Kidney (tissue), 14 donors: Measurements from ENCODE around the gene FZD10. TPM values are rescaled to one million over a fixed set of nuclear protein-coding genes. Genes with fewer than 3 reads are reported as not detected.

Source experiments
- DNase-seq, 5 donors: peaks; one replicate each; pipeline ENCODE4 v3.0.0-alpha.2; 2013 to 2020
- FAIRE-seq: peaks from 2 replicates; lab custom pipeline; 2012; peaks lifted over from hg19 to GRCh38; lab: Jason Lieb, UNC
- H3K27ac ChIP-seq, 2 donors: one replicate each; pipeline ENCODE4 v1.7.0; 2013; ENCODE audit warnings: low read depth in 2 of 2, low read length in 2 of 2, inconsistent platforms in 1 of 2
- H3K27me3 ChIP-seq: one replicate; pipeline ENCODE4 v1.7.1; 2013; ENCODE audit warnings: low read length, inconsistent platforms; ENCODE audit not compliant: control insufficient read depth, insufficient read depth
- H3K36me3 ChIP-seq, 3 donors: one replicate each; pipeline versions ENCODE4 v1.7.0 to v1.7.1; 2013; ENCODE audit warnings: low read length in 3 of 3, control low read depth in 1 of 3, inconsistent platforms in 1 of 3; ENCODE audit not compliant: insufficient read depth in 3 of 3, control insufficient read depth in 2 of 3
- H3K4me1 ChIP-seq, 3 donors: one replicate each; pipeline versions ENCODE4 v1.7.0 to v1.7.1; 2013; ENCODE audit warnings: low read length in 3 of 3, inconsistent platforms in 1 of 3, low read depth in 1 of 3; ENCODE audit not compliant: control insufficient read depth in 2 of 3, insufficient read depth in 2 of 3
- H3K4me3 ChIP-seq, 3 donors: one replicate each; pipeline versions ENCODE4 v1.7.0 to v1.8.1; 2013; ENCODE audit warnings: low read length in 3 of 3, control low read depth in 1 of 3, inconsistent platforms in 1 of 3
- H3K9ac ChIP-seq, 3 donors: one replicate each; pipeline versions ENCODE4 v1.7.0 to v1.7.1; 2013; ENCODE audit warnings: low read length in 3 of 3, control low read depth in 1 of 3, inconsistent platforms in 1 of 3
- H3K9me3 ChIP-seq, 3 donors: one replicate each; pipeline versions ENCODE4 v1.7.0 to v1.7.1; 2013; ENCODE audit warnings: low read length in 3 of 3, control low read depth in 1 of 3, inconsistent platforms in 1 of 3; ENCODE audit not compliant: control insufficient read depth in 2 of 3, insufficient read depth in 1 of 3
- CTCF ChIP-seq: IDR thresholded peaks from 3 replicates; pipeline ENCODE4 v1.5.1; 2012; ENCODE audit warnings: mild to moderate bottlenecking, moderate library complexity, borderline replicate concordance; ENCODE audit not compliant: insufficient read depth; ENCODE audit errors: extremely low read depth
- intact Hi-C: fragments of 100-400 bp; cut with DNase I; formaldehyde crosslinking; loops from one replicate; pipeline ENCODE4 v1.11.1; 2022
- polyA plus RNA-seq: library from polyadenylated mRNA; stranded (reverse); fragments of 350-450 nt; fragmentation: Illumina TruSeq; extraction: RNeasy Lipid Tissue Mini Kit (QIAGEN cat#74804); gene quantifications from one replicate; pipeline ENCODE4 v1.2.3, GENCODE V29; 2014; ENCODE audit warnings: low read depth, low replicate concordance; ENCODE audit not compliant: insufficient read depth
- total RNA-seq: library from RNA; stranded (reverse); fragmentation: NEBNext Ultra II Directional; extraction: Animal tissue kit (Norgen Biotek cat#: 25700); gene quantifications from one replicate; pipeline ENCODE4 v1.2.1, GENCODE V29; 2021
- donor health status: control.
- donor health status: control.
- donor health status: control.
- donor health status: control.
- donor health status: control.
- donor health status: DM: yes; HTN: yes; CAD: no.
- donor health status: Normal renal cell carcinoma (clear cell type).

FZD10 gene
- total and polyA plus RNA-seq, 2 donors from 2014 or later, result 0.11 to 0.57 TPM

DNA sequence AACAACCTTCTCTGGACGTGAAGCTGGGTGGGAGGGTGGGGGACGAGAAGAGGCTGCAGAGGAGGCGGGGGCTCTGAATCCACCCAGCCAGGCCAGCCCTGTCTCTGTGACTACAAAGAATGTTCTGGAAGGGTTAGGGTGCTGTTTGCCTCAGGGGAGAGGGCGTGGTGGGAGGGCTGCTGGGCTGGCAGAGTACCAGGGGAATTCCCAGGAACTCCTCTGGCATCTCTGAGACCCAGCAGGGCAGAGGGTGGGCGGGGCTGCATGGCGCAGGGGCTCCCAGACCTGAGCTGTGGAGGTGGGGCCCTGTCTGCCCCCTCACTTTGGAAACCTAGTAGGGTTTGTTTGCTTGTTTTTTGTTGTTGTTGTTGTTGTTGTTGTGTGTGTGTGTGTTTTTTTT is 45.5 kb upstream of the FZD10 start:
- H3K9me3 ChIP-seq, result no peaks in the 10 kb centered on the region
- no peak overlapping the region for H3K4me3 ChIP-seq
- no peak overlapping the region for H3K27ac ChIP-seq
- H3K9ac ChIP-seq, result no peak overlapping the region
- FAIRE-seq, result no peak
- intact Hi-C loops, result no loop called here
- H3K4me1 ChIP-seq, result no peaks in the 10 kb centered on the region
- DNase-seq, result peak in 1 of 5 donors; percentile 54
- TF ChIP-seq CTCF, result no peak
- no peaks in the 10 kb centered on the region for H3K36me3 ChIP-seq
- no peaks in the 10 kb centered on the region for H3K27me3 ChIP-seq

DNA sequence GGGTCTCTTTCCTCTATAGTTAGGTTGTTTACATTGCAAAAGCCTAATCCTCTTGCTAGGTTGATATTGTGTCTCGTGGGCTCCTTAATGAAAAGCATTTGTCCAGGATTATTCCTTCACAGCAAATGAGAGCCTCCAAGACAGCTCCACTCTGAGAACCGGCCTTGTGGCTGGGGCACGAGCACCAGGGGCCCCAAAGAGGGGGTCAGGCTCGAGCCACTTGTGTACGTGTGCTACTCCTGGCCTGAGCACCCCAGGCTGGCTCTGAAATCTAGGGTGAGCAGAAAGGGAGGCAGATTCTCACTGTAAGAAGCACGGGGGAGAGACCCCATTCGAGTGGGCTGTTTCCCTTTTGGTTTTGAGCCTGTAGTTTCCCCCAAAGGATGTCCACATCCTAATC is 45.0 kb upstream of the FZD10 start:
- H3K27me3 ChIP-seq, result no peaks in the 10 kb centered on the region
- no peak overlapping the region for H3K9ac ChIP-seq
- DNase-seq (no peak), FAIRE-seq (no peak)
- intact Hi-C loops, result no loop called here
- no peak overlapping the region for H3K4me3 ChIP-seq
- no peak for TF ChIP-seq CTCF
- H3K36me3 ChIP-seq, result no peaks in the 10 kb centered on the region
- H3K4me1 ChIP-seq, result no peaks in the 10 kb centered on the region
- no peaks in the 10 kb centered on the region for H3K9me3 ChIP-seq
- H3K27ac ChIP-seq, result no peak overlapping the region

DNA sequence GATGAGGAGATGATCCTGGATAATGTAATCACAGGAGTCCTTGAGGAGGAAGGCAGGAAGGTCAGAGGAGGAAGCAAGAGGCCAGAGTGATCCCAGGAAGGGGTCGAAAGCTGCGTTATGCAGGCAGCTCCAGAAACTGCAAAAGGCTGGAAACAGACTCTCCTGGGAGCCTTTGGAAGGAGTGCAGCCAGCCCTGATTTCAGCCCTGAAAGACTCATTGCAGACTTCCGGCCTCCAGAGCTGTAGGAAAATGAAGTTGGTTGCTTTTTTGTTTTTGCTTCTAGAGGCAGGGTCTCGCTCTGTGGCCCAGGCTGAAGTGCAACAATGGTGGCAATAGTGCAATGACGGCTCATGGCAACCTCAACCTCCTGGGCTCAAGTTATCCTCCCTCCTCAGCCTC is 44.6 kb upstream of the FZD10 start:
- no peak overlapping the region for H3K9ac ChIP-seq
- intact Hi-C loops, result no loop called here
- no peaks in the 10 kb centered on the region for H3K36me3 ChIP-seq
- no peaks in the 10 kb centered on the region for H3K27me3 ChIP-seq
- no peak overlapping the region for H3K27ac ChIP-seq
- H3K4me1 ChIP-seq, result no peaks in the 10 kb centered on the region
- no peaks in the 10 kb centered on the region for H3K9me3 ChIP-seq
- DNase-seq (no peak), FAIRE-seq (no peak)
- no peak overlapping the region for H3K4me3 ChIP-seq
- TF ChIP-seq CTCF, result no peak

DNA sequence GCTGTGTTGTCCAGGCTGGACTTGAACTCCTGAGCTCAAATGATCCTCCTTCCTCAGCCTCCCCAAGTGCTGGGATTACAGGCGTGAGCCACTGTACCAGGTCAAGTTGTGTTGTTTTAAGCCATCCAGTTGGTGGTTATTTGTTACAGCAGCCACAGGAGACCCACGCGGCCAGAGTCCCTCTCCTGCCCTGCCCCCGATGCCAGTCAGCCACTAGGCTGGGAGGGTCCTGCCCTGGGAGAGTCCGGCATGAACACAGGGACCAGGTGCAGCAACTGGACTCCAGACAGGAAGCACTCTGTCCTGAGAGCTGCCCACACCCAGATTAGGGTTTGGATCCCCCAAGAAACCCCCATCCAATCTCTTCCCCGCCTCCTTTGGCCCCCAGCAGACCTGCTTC is 44.1 kb upstream of the FZD10 start:
- H3K27me3 ChIP-seq, result peaks cover 5% of the 10 kb centered on the region
- no peaks in the 10 kb centered on the region for H3K36me3 ChIP-seq
- no peak for FAIRE-seq
- DNase-seq, result peak in 1 of 5 donors; percentile 29
- TF ChIP-seq CTCF, result no peak
- H3K27ac ChIP-seq, result no peak overlapping the region
- no peaks in the 10 kb centered on the region for H3K4me1 ChIP-seq
- no peak overlapping the region for H3K4me3 ChIP-seq
- H3K9me3 ChIP-seq, result no peaks in the 10 kb centered on the region
- intact Hi-C loops, result no loop called here
- H3K9ac ChIP-seq, result no peak overlapping the region
